Stimulated activated memory B cell treated with anti-CD40 and anti-IgM and Interleukin-4, amounts not matched to agents 10 μg/mL and 1 μg/mL and 100 μg/mL, for 72 hours (primary cell): ENCODE data around the gene QTRT2.

ENCODE experiments used
- ATAC-seq: fragments of 150-1000 bp; cut with Tn5 transposase; 2 replicates; pipeline ENCODE4 v1.10.0; 2021
- H3K27ac Mint-ChIP-seq: one replicate; pipeline ENCODE4 v1.8.0; 2022; ENCODE audit warnings: mild to moderate bottlenecking, mixed read lengths
- H3K27me3 Mint-ChIP-seq: one replicate; pipeline ENCODE4 v1.8.0; 2022; ENCODE audit warnings: mixed read lengths
- H3K36me3 Mint-ChIP-seq: one replicate; pipeline ENCODE4 v1.8.0; 2022; ENCODE audit warnings: mixed read lengths
- H3K4me1 Mint-ChIP-seq: one replicate; pipeline ENCODE4 v1.8.0; 2022; ENCODE audit warnings: mixed read lengths
- H3K4me3 Mint-ChIP-seq: one replicate; pipeline ENCODE4 v1.8.0; 2022; ENCODE audit warnings: mild to moderate bottlenecking, moderate library complexity, mixed read lengths
- H3K9me3 Mint-ChIP-seq: one replicate; pipeline ENCODE4 v1.8.0; 2022; ENCODE audit warnings: mixed read lengths

Gene QTRT2

GRCh38 chr3:114128231-114128630, 71.7 kb downstream of the QTRT2 start:
- H3K4me3 Mint-ChIP-seq: no peak overlapping the region
- no peak overlapping the region for H3K27ac Mint-ChIP-seq
- H3K36me3 Mint-ChIP-seq: no peaks in the 10 kb centered on the region
- no peaks in the 10 kb centered on the region for H3K9me3 Mint-ChIP-seq
- H3K4me1 Mint-ChIP-seq: no peaks in the 10 kb centered on the region
- peaks cover 7% of the 10 kb centered on the region for H3K27me3 Mint-ChIP-seq
- ATAC-seq: no peak

DNA sequence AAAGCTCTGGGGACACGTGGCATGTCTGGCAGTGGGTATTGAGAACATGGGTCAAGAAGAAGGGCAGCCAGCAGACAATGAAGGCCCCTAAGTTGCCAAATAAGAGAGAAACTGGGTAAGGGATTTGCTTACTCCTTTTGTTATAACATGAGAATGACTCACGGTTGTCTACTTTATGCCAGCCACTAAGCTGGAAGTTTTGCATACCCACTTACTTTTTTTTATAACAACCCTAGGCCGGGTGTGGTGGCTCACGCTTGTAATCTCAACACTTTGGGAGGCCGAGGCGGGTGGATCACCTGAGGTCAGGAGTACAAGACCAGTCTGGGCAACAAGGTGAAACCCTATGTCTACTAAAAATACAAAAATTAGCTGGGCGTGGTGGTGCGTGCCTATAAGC, 72.3 kb downstream of the QTRT2 start:
- Mint-ChIP-seq H3K36me3 (no peaks in the 10 kb centered on the region), H3K4me1 (no peaks in the 10 kb centered on the region), H3K4me3 (no peak overlapping the region), H3K27ac (no peak overlapping the region), H3K9me3 (no peaks in the 10 kb centered on the region), H3K27me3 (peaks cover under 1% of the 10 kb centered on the region)
- no peak for ATAC-seq

GRCh38 chr3:114132500-114132899, 76.0 kb downstream of the QTRT2 start:
- H3K4me1 Mint-ChIP-seq: no peaks in the 10 kb centered on the region
- no peaks in the 10 kb centered on the region for H3K27me3 Mint-ChIP-seq
- no peaks in the 10 kb centered on the region for H3K9me3 Mint-ChIP-seq
- H3K36me3 Mint-ChIP-seq: no peaks in the 10 kb centered on the region
- H3K27ac Mint-ChIP-seq: no peak overlapping the region
- ATAC-seq: no peak
- no peak overlapping the region for H3K4me3 Mint-ChIP-seq

DNA sequence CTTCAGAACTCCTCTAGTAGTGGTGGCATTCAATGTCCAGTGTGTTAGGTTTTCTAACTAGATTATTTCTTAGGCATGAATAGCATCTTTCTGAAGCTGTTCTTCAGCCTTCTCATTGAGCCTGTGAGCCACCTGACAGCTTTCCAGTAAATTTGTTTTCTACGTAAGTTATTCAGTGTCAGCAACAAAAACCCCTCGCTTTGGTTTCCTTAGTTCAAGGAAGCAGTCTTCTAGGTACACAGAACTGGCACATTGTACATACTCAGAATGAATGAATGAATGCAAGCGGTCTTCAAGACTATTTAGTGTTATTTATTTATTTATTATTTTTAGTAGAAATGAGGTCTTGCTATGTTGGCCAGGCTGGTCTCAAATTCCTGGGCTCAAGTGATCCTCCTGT, 77.4 kb downstream of the QTRT2 start:
- Mint-ChIP-seq H3K27ac (no peak overlapping the region), H3K4me1 (no peaks in the 10 kb centered on the region)

More for the DNA sequence above, 77.4 kb downstream of the QTRT2 start:
- peaks cover 3% of the 10 kb centered on the region for H3K9me3 Mint-ChIP-seq
- ATAC-seq: no peak
- H3K36me3 Mint-ChIP-seq: no peaks in the 10 kb centered on the region
- H3K27me3 Mint-ChIP-seq: no peaks in the 10 kb centered on the region
- H3K4me3 Mint-ChIP-seq: no peak overlapping the region
